HEK293 (cell line): ENCODE results near the gene SEC23B.

Experiments used
- CTCF ChIP-seq: fragments of 450-650 bp; formaldehyde crosslinking; IDR thresholded peaks from 2 replicates; pipeline ENCODE4 v1.5.1; 2016; ENCODE audit warnings: missing biosample characterization, missing genetic modification characterization
- EGR2 ChIP-seq: fragments of 450-650 bp; formaldehyde crosslinking; IDR thresholded peaks from 2 replicates; pipeline ENCODE4 v1.5.1; 2016; ENCODE audit warnings: low read depth, missing biosample characterization, missing genetic modification characterization
- KLF10 ChIP-seq: fragments of 450-650 bp; IDR thresholded peaks from 2 replicates; pipeline ENCODE4 v1.5.1; 2018; ENCODE audit warnings: missing biosample characterization, mild to moderate bottlenecking, missing genetic modification characterization
- KLF7 ChIP-seq: fragments of 450-650 bp; formaldehyde crosslinking; IDR thresholded peaks from 2 replicates; pipeline ENCODE4 v1.5.1; 2016; ENCODE audit warnings: missing biosample characterization, missing genetic modification characterization, borderline replicate concordance
- KLF9 ChIP-seq: fragments of 450-650 bp; formaldehyde crosslinking; IDR thresholded peaks from 2 replicates; pipeline ENCODE4 v1.5.1; 2016; ENCODE audit warnings: missing biosample characterization, missing genetic modification characterization, low read depth
- PRDM10 ChIP-seq: fragments of 450-650 bp; formaldehyde crosslinking; IDR thresholded peaks from 2 replicates; pipeline ENCODE4 v1.5.1; 2016; ENCODE audit warnings: missing biosample characterization, missing genetic modification characterization
- REPIN1 ChIP-seq: fragments of 450-650 bp; formaldehyde crosslinking; IDR thresholded peaks from 2 replicates; pipeline ENCODE4 v1.5.1; 2017; ENCODE audit warnings: missing biosample characterization, missing genetic modification characterization, low read depth
- ZBTB11 ChIP-seq: fragments of 450-650 bp; formaldehyde crosslinking; conservative IDR thresholded peaks from 2 replicates; pipeline ENCODE4 v1.5.1; 2016; ENCODE audit warnings: low read depth, missing biosample characterization, missing genetic modification characterization
- ZFP3 ChIP-seq: fragments of 450-650 bp; formaldehyde crosslinking; IDR thresholded peaks from 2 replicates; pipeline ENCODE4 v1.5.1; 2016; ENCODE audit warnings: low read depth, missing biosample characterization, missing genetic modification characterization
- ZNF280C ChIP-seq: fragments of 450-650 bp; formaldehyde crosslinking; IDR thresholded peaks from 2 replicates; pipeline ENCODE4 v1.5.1; 2016; ENCODE audit warnings: missing biosample characterization, missing genetic modification characterization
- ZNF311 ChIP-seq: fragments of 450-650 bp; formaldehyde crosslinking; IDR thresholded peaks from 2 replicates; pipeline ENCODE4 v1.5.1; 2017; ENCODE audit warnings: missing biosample characterization, missing genetic modification characterization, borderline replicate concordance
- ZNF366 ChIP-seq: fragments of 450-650 bp; formaldehyde crosslinking; conservative IDR thresholded peaks from 2 replicates; pipeline ENCODE4 v1.5.1; 2016; ENCODE audit warnings: missing biosample characterization, missing genetic modification characterization
- ZNF423 ChIP-seq: fragments of 450-650 bp; formaldehyde crosslinking; IDR thresholded peaks from 2 replicates; pipeline ENCODE4 v1.5.1; 2016; ENCODE audit warnings: missing biosample characterization, missing genetic modification characterization
- ZNF501 ChIP-seq: fragments of 450-650 bp; formaldehyde crosslinking; IDR thresholded peaks from 2 replicates; pipeline ENCODE4 v1.5.1; 2016; ENCODE audit warnings: missing biosample characterization, missing genetic modification characterization
- ZNF514 ChIP-seq: fragments of 450-650 bp; formaldehyde crosslinking; IDR thresholded peaks from 2 replicates; pipeline ENCODE4 v1.5.1; 2016; ENCODE audit warnings: missing biosample characterization, missing genetic modification characterization
- ZNF529 ChIP-seq: fragments of 450-650 bp; formaldehyde crosslinking; IDR thresholded peaks from 2 replicates; pipeline ENCODE4 v1.5.1; 2017; ENCODE audit warnings: missing genetic modification characterization, missing biosample characterization; ENCODE audit not compliant: insufficient replicate concordance
- ZNF585B ChIP-seq: fragments of 450-650 bp; formaldehyde crosslinking; IDR thresholded peaks from 2 replicates; pipeline ENCODE4 v1.5.1; 2016; ENCODE audit warnings: missing biosample characterization, missing genetic modification characterization
- ZNF610 ChIP-seq: fragments of 450-650 bp; formaldehyde crosslinking; IDR thresholded peaks from 2 replicates; pipeline ENCODE4 v1.5.1; 2016; ENCODE audit warnings: missing biosample characterization, missing genetic modification characterization, borderline replicate concordance
- ZNF629 ChIP-seq: fragments of 450-650 bp; formaldehyde crosslinking; IDR thresholded peaks from 2 replicates; pipeline ENCODE4 v1.5.1; 2017; ENCODE audit warnings: missing biosample characterization, missing genetic modification characterization
- ZNF677 ChIP-seq: fragments of 450-650 bp; IDR thresholded peaks from 2 replicates; pipeline ENCODE4 v1.5.0; 2018; ENCODE audit warnings: missing biosample characterization, mild to moderate bottlenecking, missing genetic modification characterization, moderate library complexity
- ZNF768 ChIP-seq: fragments of 450-650 bp; formaldehyde crosslinking; IDR thresholded peaks from 2 replicates; pipeline ENCODE4 v1.5.1; 2018; ENCODE audit warnings: missing biosample characterization, mild to moderate bottlenecking, missing genetic modification characterization
- ZNF785 ChIP-seq: fragments of 450-650 bp; formaldehyde crosslinking; IDR thresholded peaks from 2 replicates; pipeline ENCODE4 v1.5.1; 2016; ENCODE audit warnings: missing biosample characterization, missing genetic modification characterization
- ZNF830 ChIP-seq: fragments of 450-650 bp; IDR thresholded peaks from 2 replicates; pipeline ENCODE4 v1.5.0; 2018; ENCODE audit warnings: missing biosample characterization, missing genetic modification characterization, low read depth, mild to moderate bottlenecking, moderate library complexity
- ZNF837 ChIP-seq: fragments of 450-650 bp; formaldehyde crosslinking; IDR thresholded peaks from 2 replicates; pipeline ENCODE4 v1.5.1; 2016; ENCODE audit warnings: missing biosample characterization, missing genetic modification characterization

SEC23B gene

GRCh38 chr20:18466894-18467730 is 40.6 kb upstream of the SEC23B start, which contains the start of the genes DZANK1 and POLR3F (continued):
- TF ChIP-seq ZNF677 (tag by site-specific recombination) (no peak), ZNF501 (tag by site-specific recombination) (no peak; the same call in 1 of the 2 replicates), ZNF311 (tag by site-specific recombination) (no peak), ZNF610 (tag by site-specific recombination) (peak; percentile 100), ZFP3 (tag by site-specific recombination) (no peak), ZNF830 (no peak), CTCF (tag by site-specific recombination) (0 out of 2 replicates have a peak, but pooled peaks have one; percentile 14), ZNF768 (no peak), KLF7 (tag by site-specific recombination) (peak; percentile 81), ZNF529 (tag by site-specific recombination) (no peak), KLF10 (tag by site-specific recombination) (peak; percentile 98), ZNF629 (tag by site-specific recombination) (peak; percentile 68), ZNF785 (tag by site-specific recombination) (no peak), REPIN1 (tag by site-specific recombination) (peak; percentile 79), EGR2 (tag by site-specific recombination) (peak; percentile 35; the same call in 1 of the 2 replicates), ZNF366 (tag by site-specific recombination) (no peak), ZNF423 (no peak), PRDM10 (peak; percentile 65), ZNF280C (no peak), KLF9 (tag by site-specific recombination) (peak; percentile 87), ZNF585B (tag by site-specific recombination) (no peak), ZNF514 (tag by site-specific recombination) (no peak), ZNF837 (tag by site-specific recombination) (no peak), ZBTB11 (tag by site-specific recombination) (peak; percentile 78)
